Epithelial cell of proximal tubule (primary cell): ENCODE measurements around the gene VASH2. TPM values are rescaled to one million over a fixed set of nuclear protein-coding genes. Genes with fewer than 3 reads are reported as not detected.

Experiments used
- DNase-seq: peaks from one replicate; pipeline ENCODE4 v3.0.0-alpha.2; 2011; ENCODE audit warnings: low read depth
- H3K4me3 ChIP-seq: 2 replicates; pipeline ENCODE4 v1.5.1; 2011; ENCODE audit warnings: low read depth, mild to moderate bottlenecking, low read length
- total RNA-seq: library from RNA; depleted of rRNA; stranded (reverse); fragments of >200 nt; gene quantifications from 2 replicates; pipeline ENCODE4 v1.2.3, GENCODE V29; 2015
- TF ChIP-seq, protein P1 (sequence below): conservative IDR thresholded peaks from 2 replicates; pipeline ENCODE4 v1.5.1; 2012; ENCODE audit warnings: low read depth, mild to moderate bottlenecking, low read length

The VASH2 gene
- total RNA-seq, 1 donor from 2014 or later = 0.63 TPM

DNA sequence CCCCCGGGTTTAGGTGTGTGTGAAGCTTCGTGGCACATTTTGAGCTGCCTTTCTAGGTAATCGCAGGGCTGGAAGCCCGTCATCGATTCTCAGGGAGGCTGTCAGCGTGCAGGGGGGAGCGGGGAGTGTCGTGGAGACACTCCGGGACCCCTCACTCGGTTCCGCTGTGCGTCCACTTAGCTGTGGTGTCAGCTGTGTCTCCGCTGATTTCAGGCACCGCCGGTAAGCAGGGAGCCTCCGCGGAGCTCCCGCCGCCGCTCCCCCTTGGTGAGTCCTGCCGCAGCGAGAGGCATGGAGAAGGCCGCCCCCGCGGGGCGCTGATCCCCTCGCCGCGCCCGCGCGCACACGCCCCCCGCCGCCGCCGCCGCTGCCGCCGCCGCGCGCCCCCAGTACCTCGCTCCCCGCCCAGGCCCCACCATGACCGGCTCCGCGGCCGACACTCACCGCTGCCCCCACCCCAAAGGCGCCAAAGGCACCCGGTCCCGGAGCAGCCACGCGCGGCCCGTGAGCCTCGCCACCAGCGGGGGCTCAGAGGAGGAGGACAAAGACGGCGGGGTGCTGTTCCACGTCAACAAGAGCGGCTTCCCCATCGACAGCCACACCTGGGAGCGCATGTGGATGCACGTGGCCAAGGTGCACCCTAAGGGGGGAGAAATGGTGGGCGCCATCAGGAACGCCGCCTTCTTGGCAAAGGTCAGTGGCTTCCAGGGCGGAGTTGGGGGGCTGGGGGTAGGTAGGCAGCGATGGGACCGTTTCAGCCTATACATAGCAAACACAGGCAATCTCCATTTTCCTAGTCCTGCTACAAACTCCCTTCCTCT lies 995 bp downstream of the VASH2 start:
- H3K4me3 ChIP-seq = peak overlapping the region; percentile 57
- TF ChIP-seq, protein P1, sequence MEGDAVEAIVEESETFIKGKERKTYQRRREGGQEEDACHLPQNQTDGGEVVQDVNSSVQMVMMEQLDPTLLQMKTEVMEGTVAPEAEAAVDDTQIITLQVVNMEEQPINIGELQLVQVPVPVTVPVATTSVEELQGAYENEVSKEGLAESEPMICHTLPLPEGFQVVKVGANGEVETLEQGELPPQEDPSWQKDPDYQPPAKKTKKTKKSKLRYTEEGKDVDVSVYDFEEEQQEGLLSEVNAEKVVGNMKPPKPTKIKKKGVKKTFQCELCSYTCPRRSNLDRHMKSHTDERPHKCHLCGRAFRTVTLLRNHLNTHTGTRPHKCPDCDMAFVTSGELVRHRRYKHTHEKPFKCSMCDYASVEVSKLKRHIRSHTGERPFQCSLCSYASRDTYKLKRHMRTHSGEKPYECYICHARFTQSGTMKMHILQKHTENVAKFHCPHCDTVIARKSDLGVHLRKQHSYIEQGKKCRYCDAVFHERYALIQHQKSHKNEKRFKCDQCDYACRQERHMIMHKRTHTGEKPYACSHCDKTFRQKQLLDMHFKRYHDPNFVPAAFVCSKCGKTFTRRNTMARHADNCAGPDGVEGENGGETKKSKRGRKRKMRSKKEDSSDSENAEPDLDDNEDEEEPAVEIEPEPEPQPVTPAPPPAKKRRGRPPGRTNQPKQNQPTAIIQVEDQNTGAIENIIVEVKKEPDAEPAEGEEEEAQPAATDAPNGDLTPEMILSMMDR = no peak
- DNase-seq = no peak

DNA sequence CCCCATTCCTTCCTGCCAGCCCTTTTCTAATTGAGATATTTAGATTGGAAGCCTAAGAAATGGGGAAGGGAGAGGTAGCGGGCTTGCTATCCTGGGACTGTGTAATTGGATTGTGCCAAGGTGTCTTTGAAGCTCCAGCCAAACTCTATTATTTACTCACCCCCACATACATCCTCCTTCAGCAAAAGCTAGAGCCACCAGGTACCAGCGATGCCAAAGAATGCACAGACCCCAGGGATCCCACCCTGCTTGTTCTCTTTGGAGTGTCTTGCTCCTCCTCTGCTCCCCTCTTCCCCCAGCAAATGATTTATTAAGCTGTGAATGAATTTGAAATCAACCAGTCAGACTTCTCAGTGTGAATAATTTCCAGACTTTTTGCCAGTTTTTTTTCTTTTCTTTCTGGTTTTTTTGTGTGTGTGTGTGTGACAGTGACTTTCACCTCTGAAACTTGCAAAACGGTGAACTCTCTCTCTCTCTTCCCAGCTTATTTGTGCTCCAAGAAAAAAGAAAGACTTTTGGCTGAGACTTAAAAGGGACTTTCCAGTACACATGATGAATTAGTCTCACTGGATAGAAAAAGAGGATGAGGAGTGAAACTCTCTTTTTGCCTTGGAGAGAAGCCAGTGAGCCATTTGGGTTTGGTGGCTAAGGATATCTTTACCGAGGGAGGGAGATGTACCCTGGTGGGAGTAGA lies 1.8 kb downstream of the VASH2 start:
- DNase-seq = no peak
- TF ChIP-seq, protein P1 = no peak
- H3K4me3 ChIP-seq = no peak overlapping the region

DNA sequence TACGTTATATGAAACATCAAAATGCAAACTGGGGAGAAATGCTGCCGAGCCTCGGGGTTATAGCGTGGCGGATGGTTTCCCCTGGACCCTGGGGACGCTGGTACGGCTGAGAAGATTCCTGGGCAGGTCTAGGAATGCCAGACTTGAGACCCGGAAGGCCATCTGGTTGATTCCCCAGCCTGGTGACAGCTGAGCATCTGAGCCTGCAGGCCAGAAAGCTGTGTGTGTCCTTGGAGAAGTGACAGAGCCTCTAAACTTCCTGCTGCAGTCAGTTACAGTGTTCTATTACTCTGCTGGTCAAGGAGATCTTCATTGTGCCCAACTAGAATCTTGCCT lies 2.3 kb downstream of the VASH2 start:
- no peak for DNase-seq
- TF ChIP-seq, protein P1 = no peak
- H3K4me3 ChIP-seq = no peak overlapping the region

DNA sequence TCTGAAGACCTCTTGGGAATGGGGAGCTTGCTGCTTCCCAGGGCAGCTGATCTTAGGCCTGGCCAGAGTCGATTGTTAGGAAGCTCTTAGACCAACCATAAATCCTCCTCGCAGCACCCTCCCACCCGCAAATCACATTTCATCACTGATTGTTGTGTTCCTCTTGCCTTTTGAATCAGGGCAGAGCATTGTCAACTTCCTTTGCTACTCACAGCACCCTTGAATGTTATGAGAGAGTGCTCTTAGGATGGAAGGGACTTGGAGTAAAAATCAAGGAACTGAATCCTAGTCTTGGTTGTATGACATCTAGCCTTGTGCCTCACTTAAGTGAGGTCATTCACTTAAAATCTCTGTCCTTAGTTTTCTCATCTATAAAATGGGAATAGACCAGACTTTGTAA lies 3.0 kb downstream of the VASH2 start:
- TF ChIP-seq, protein P1 = no peak
- no peak for DNase-seq
- H3K4me3 ChIP-seq = no peak overlapping the region

DNA sequence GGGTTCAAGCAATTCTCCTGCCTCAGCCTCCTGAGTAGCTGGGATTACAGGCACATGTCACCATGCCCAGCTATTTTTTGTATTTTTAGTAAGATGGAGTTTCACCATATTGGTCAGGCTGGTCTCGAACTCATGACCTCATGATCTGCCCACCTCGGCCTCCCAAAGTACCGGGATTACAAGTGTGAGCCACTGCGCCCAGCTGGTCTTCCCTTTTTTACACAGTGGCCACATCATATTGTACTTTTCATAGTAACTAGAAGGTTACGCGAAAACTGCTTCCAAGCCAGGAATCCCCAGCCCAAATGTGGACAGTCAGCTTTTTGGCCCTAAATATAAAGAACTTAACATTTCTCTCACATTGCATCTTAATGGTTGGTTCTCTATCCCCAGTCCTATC lies 4.2 kb downstream of the VASH2 start:
- H3K4me3 ChIP-seq = no peak overlapping the region
- TF ChIP-seq, protein P1 = no peak
- no peak for DNase-seq

DNA sequence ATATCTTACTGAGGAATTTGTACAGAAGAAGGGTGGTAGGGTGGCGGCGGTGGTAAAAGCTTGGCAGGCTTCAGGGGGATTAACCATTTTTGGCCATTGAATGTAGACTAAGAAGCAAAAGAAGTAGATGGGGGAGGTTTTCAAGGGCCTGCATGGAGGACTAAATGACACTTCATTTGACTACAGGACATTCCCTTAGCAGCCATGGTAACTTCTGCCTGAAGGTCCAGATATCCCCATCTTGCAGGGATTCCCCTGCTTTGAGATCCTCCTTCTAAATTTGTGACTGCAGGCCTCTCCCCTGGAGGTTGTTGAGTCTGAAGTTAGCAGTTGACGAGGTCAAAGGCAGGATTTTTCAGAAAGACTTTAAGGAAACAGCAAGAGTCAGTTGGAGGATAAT lies 4.8 kb downstream of the VASH2 start:
- TF ChIP-seq, protein P1 = no peak
- DNase-seq = no peak
- no peak overlapping the region for H3K4me3 ChIP-seq
